Endothelial cell (in vitro differentiated cells): ENCODE data around the gene MSH5. TPM values are rescaled to one million over a fixed set of nuclear protein-coding genes. Genes with fewer than 3 reads are reported as not detected.
A peak's percentile ranks its signal among the peaks of the same experiment; 100 is the strongest.

Experiments
- DNase-seq: peaks from one replicate; pipeline ENCODE4 v3.0.0; 2021; ENCODE audit warnings: low spot score
- H3K27ac Mint-ChIP-seq: one replicate; pipeline ENCODE4 v1.8.0; 2021; ENCODE audit warnings: mixed read lengths, inconsistent platforms; ENCODE audit not compliant: unreplicated experiment
- H3K27me3 Mint-ChIP-seq: one replicate; pipeline ENCODE4 v1.8.0; 2021; ENCODE audit warnings: mild to moderate bottlenecking, moderate library complexity, mixed read lengths, inconsistent platforms; ENCODE audit not compliant: unreplicated experiment
- H3K36me3 Mint-ChIP-seq: one replicate; pipeline ENCODE4 v1.8.0; 2021; ENCODE audit warnings: mild to moderate bottlenecking, low read depth, mixed read lengths, inconsistent platforms; ENCODE audit not compliant: unreplicated experiment
- H3K4me1 Mint-ChIP-seq: one replicate; pipeline ENCODE4 v1.8.0; 2021; ENCODE audit warnings: mild to moderate bottlenecking, mixed read lengths, inconsistent platforms; ENCODE audit not compliant: unreplicated experiment
- H3K4me3 Mint-ChIP-seq: one replicate; pipeline ENCODE4 v1.8.0; 2021; ENCODE audit warnings: mild to moderate bottlenecking, mixed read lengths, inconsistent platforms; ENCODE audit not compliant: unreplicated experiment
- H3K9me3 Mint-ChIP-seq: one replicate; pipeline ENCODE4 v1.8.0; 2021; ENCODE audit warnings: mixed read lengths, inconsistent platforms; ENCODE audit not compliant: unreplicated experiment
- total RNA-seq: library from RNA; stranded (reverse); fragmentation: NEBNext Ultra II Directional; extraction: Animal tissue kit (Norgen Biotek cat#: 25700); gene quantifications from one replicate; pipeline ENCODE4 v1.2.1, GENCODE V29; 2021; ENCODE audit not compliant: unreplicated experiment
- TF ChIP-seq, protein P1 (sequence below): fragments of 200-600 bp; sonication (generic); IDR thresholded peaks from one replicate; pipeline ENCODE4 v1.5.0; 2021; ENCODE audit warnings: antibody characterized with exemption; ENCODE audit not compliant: unreplicated experiment

MSH5 gene
- total RNA-seq, 1 donor from 2014 or later: 16.1 TPM

DNA sequence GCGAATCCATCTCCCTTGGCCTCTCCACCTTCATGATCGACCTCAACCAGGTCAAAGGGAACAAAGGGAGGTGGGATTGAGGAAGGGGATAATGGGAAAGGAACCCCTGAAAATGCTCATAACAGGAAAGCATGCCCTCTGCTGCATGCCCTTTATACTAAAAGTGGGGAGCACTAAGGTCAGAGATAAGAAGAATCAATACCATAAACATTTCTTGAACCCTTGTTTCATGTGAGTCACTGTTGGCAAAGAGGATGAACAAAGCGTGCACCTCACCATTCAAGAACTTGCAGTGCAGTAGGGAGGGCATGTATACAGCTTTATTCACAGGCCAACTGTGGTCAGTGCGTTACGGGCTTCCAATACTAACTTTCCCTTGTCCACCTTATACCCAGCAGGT lies 21.0 kb downstream of the MSH5 start:
- Mint-ChIP-seq H3K27me3 (peaks cover 7% of the 10 kb centered on the region), H3K4me3 (peak overlapping the region; percentile 67), H3K27ac (no peak overlapping the region), H3K9me3 (no peaks in the 10 kb centered on the region), H3K4me1 (peaks cover 13% of the 10 kb centered on the region), H3K36me3 (peaks cover 24% of the 10 kb centered on the region)
- DNase-seq: no peak
- TF ChIP-seq, protein P1, sequence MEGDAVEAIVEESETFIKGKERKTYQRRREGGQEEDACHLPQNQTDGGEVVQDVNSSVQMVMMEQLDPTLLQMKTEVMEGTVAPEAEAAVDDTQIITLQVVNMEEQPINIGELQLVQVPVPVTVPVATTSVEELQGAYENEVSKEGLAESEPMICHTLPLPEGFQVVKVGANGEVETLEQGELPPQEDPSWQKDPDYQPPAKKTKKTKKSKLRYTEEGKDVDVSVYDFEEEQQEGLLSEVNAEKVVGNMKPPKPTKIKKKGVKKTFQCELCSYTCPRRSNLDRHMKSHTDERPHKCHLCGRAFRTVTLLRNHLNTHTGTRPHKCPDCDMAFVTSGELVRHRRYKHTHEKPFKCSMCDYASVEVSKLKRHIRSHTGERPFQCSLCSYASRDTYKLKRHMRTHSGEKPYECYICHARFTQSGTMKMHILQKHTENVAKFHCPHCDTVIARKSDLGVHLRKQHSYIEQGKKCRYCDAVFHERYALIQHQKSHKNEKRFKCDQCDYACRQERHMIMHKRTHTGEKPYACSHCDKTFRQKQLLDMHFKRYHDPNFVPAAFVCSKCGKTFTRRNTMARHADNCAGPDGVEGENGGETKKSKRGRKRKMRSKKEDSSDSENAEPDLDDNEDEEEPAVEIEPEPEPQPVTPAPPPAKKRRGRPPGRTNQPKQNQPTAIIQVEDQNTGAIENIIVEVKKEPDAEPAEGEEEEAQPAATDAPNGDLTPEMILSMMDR: no peak

DNA sequence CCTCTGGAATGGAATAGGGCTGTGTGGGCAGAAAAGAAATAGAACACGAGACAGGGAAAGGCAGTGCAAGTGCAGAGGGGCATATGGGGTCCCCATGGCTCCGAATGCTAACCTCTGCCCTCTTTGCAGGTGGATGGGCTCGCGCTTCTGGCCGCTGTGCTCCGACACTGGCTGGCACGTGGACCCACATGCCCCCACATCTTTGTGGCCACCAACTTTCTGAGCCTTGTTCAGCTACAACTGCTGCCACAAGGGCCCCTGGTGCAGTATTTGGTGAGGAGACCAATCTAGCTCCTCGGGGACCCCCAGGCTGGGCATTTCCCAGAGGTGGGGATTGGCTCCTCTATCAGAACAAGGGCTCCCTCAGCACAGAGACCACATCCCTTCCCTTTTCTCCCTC lies 21.5 kb downstream of the MSH5 start:
- DNase-seq: no peak

DNA sequence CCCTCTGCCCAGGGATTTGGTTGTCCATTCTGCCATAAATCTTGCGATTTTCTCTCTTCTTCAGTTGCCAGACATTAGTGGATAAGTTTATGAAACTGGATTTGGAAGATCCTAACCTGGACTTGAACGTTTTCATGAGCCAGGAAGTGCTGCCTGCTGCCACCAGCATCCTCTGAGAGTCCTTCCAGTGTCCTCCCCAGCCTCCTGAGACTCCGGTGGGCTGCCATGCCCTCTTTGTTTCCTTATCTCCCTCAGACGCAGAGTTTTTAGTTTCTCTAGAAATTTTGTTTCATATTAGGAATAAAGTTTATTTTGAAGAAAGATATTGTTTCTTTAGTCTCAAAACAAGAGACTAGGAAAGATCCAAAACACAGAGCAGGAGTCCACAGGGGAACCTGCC lies 22.6 kb downstream of the MSH5 start, which contains the start of gene SAPCD1:
SAPCD1 (plus strand) TSS at position 301 of the 400 bp plus-strand sequence. CDS start 399 bp downstream, outside the sequence.
- peaks cover 18% of the 10 kb centered on the region for H3K4me1 Mint-ChIP-seq
- peaks cover 24% of the 10 kb centered on the region for H3K36me3 Mint-ChIP-seq
- no peaks in the 10 kb centered on the region for H3K9me3 Mint-ChIP-seq
- H3K27me3 Mint-ChIP-seq: peaks cover 7% of the 10 kb centered on the region
- H3K27ac Mint-ChIP-seq: peak within 1 kb of the TSS; percentile 91
- TF ChIP-seq, protein P1: no peak
- no peak for DNase-seq
- peak within 1 kb of the TSS; percentile 78 for H3K4me3 Mint-ChIP-seq

More for the DNA sequence above, 21.5 kb downstream of the MSH5 start:
- no peak overlapping the region for H3K4me3 Mint-ChIP-seq
- H3K4me1 Mint-ChIP-seq: peaks cover 13% of the 10 kb centered on the region
- H3K9me3 Mint-ChIP-seq: no peaks in the 10 kb centered on the region
- peaks cover 7% of the 10 kb centered on the region for H3K27me3 Mint-ChIP-seq
- TF ChIP-seq, protein P1: no peak
- peaks cover 24% of the 10 kb centered on the region for H3K36me3 Mint-ChIP-seq
- H3K27ac Mint-ChIP-seq: no peak overlapping the region

DNA sequence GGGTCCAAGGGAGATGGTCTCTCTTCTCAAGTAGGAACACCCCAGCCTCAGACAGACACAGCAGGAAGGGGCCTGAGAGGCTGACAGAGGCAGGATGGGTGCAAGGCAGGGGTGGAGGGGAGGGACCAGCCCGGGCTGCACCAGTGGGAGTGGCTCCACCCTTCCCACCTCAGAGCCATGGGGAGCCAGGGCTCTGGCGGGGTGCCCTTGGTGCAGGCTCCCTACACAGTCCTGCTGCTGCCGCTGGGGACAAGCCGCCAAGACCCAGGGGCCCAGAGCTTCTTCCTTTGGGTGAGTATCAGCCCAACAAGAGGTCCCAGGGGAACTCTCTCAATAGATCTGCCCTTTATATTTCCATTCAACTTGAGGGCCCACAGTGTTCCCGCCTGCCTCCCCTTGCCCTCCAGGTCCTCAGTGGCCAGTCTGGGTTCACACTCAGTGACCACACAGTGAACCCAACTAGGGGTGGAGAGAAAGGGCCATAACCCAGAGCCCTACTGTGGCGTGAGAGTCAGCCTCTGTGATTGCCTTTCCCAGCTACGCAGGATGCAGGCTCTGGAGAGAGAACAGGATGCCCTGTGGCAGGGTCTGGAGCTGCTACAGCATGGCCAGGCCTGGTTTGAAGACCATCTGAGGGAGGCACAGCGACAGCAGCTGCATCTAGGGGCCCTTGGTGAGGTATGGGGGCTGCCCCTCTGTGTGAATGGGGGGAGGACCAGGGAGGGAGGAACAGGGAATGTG lies 23.2 kb downstream of the MSH5 start:
- Mint-ChIP-seq H3K4me1 (peaks cover 21% of the 10 kb centered on the region), H3K27me3 (peaks cover 7% of the 10 kb centered on the region), H3K4me3 (peak overlapping the region; percentile 78), H3K27ac (peak overlapping the region; percentile 91), H3K9me3 (no peaks in the 10 kb centered on the region), H3K36me3 (peaks cover 24% of the 10 kb centered on the region)
- DNase-seq: no peak
- TF ChIP-seq, protein P1: no peak

DNA sequence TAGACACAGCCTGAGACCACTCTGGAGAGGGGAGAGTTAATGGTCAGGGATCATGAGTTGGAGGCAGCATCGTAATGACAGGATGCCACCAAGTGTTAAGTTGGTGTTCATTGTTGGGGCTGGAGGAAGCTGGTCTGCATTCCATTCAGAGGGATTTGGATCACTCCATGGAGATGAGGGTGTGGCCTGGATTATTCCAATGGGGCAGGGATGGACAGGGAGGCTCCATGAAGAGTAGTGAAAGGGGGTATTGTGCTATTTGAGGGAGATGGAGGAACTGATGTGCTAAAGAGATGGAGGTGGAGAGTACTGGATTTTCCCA lies 23.8 kb downstream of the MSH5 start:
- Mint-ChIP-seq H3K36me3 (peaks cover 24% of the 10 kb centered on the region), H3K9me3 (no peaks in the 10 kb centered on the region), H3K27me3 (peaks cover 7% of the 10 kb centered on the region), H3K4me3 (peak overlapping the region; percentile 78), H3K4me1 (peaks cover 21% of the 10 kb centered on the region), H3K27ac (peak overlapping the region; percentile 91)
- DNase-seq: no peak
- TF ChIP-seq, protein P1: no peak
